GM18502 (cell line): Measurements from ENCODE around the gene TMED6.
A peak's percentile ranks its signal among the peaks of the same experiment; 100 is the strongest.
"Not testable (repeated sequence)": the region's sequence is repeated elsewhere in the genome, so short reads cannot be mapped to it uniquely, and the experiment has no call there.

Source experiments
- ATAC-seq: cut with Tn5 transposase; IDR thresholded peaks from one replicate; pipeline ENCODE4 v1.9.1; 2021; ENCODE audit warnings: mild to moderate bottlenecking; ENCODE audit not compliant: unreplicated experiment, poor library complexity

Gene TMED6

GRCh38 chr16:69363281-69363717, 11.7 kb upstream of the TMED6 start:
- no peak for ATAC-seq

GRCh38 chr16:69360070-69360469, 8.5 kb upstream of the TMED6 start:
- ATAC-seq, result not testable (repeated sequence)

- ATAC-seq, result no peak
Measured at GRCh38 chr16:69350536-69351133, 951 bp downstream of the TMED6 start.

- ATAC-seq, result no peak
Measured at GRCh38 chr16:69349536-69349935, 2.0 kb downstream of the TMED6 start.

- no peak for ATAC-seq
Measured at GRCh38 chr16:69348222-69348621, 3.4 kb downstream of the TMED6 start.

GRCh38 chr16:69346683-69347082, 4.9 kb downstream of the TMED6 start:
- ATAC-seq, result no peak

- ATAC-seq, result no peak
Measured at GRCh38 chr16:69345923-69346322, 5.7 kb downstream of the TMED6 start.

GRCh38 chr16:69344171-69344570, 7.4 kb downstream of the TMED6 start:
- ATAC-seq, result no peak

- no peak for ATAC-seq
Measured at GRCh38 chr16:69340095-69340644, 11.4 kb downstream of the TMED6 start.

GRCh38 chr16:69339289-69340094, 12.1 kb downstream of the TMED6 start, which contains the start of the genes COG8 and NIP7:
Gene COG8, minus strand, starts transcription at chr16:69339564. Its CDS starts 12 bp downstream, at chr16:69339552.
Gene NIP7, plus strand, starts transcription at chr16:69339772. Its CDS starts 58 bp downstream, at chr16:69339830.
- ATAC-seq, result peak; percentile 92

- ATAC-seq, result no peak
Measured at GRCh38 chr16:69338557-69339288, 12.9 kb downstream of the TMED6 start.

GRCh38 chr16:69334696-69335095, 16.9 kb downstream of the TMED6 start:
- ATAC-seq, result no peak

GRCh38 chr16:69330286-69331109, 21.1 kb downstream of the TMED6 start, which contains the start of gene PDF:
Gene PDF, minus strand, starts transcription at chr16:69330588. Its CDS starts 18 bp downstream, at chr16:69330570.
- ATAC-seq, result peak; percentile 95

- ATAC-seq, result peak; percentile 36
Measured at GRCh38 chr16:69329369-69330285, 22.0 kb downstream of the TMED6 start.

GRCh38 chr16:69328854-69329316, 22.7 kb downstream of the TMED6 start:
- ATAC-seq, result no peak

GRCh38 chr16:69327585-69328310, 23.8 kb downstream of the TMED6 start:
- ATAC-seq, result no peak

GRCh38 chr16:69326172-69326873, 25.3 kb downstream of the TMED6 start:
- no peak for ATAC-seq
